RWPE1 (cell line): Measurements from ENCODE around the gene LGR6.
"Not testable (repeated sequence)": the region's sequence is repeated elsewhere in the genome, so short reads cannot be mapped to it uniquely, and the experiment has no call there.

ENCODE experiments used
- CTCF ChIA-PET: fragments of 350-600 bp; sonication (Branson Sonifier 250); formaldehyde crosslinking; extraction: SDS; loops from one replicate; lab custom pipeline; 2021; lab: Yijun Ruan, JAX
- POLR2A ChIA-PET: fragments of 400-600 bp; formaldehyde crosslinking; extraction: SDS; loops from one replicate; lab custom pipeline; 2020; ENCODE audit warnings: antibody characterized with exemption; ENCODE audit not compliant: low non-redundant PET; lab: Yijun Ruan, JAX
- DNase-seq: peaks from one replicate; pipeline ENCODE4 v3.0.0; 2012; ENCODE audit warnings: low spot score
- H3K27ac ChIP-seq: fragments of 450-650 bp; 2 replicates; pipeline ENCODE4 v1.5.1; 2017
- CTCF ChIP-seq: fragments of 450-650 bp; conservative IDR thresholded peaks from 2 replicates; pipeline ENCODE4 v1.5.1; 2017; ENCODE audit warnings: low read depth, mild to moderate bottlenecking

Gene LGR6

GRCh38 chr1:202179828-202180750, 13.5 kb upstream of the LGR6 start:
- TF ChIP-seq CTCF: no peak
- no peak overlapping the region for H3K27ac ChIP-seq
- ChIA-PET CTCF (interaction anchor here (0.9 to 2.6 kb wide), 3 partner anchors 9 to 136 kb away, joined by 3 to 17 read pairs (median 9); no protein-coding TSS in a partner anchor), POLR2A (no interaction called here)
- no peak for DNase-seq

GRCh38 chr1:202180751-202181139, 12.9 kb upstream of the LGR6 start:
- POLR2A ChIA-PET, H3K27ac ChIP-seq, DNase-seq: not testable (repeated sequence)
- CTCF ChIA-PET: interaction anchor here (1.7 to 2.6 kb wide), 2 partner anchors 9 to 12 kb away, joined by 9 to 17 read pairs; no protein-coding TSS in a partner anchor

GRCh38 chr1:202181586-202181985, 12.0 kb upstream of the LGR6 start:
- POLR2A ChIA-PET: no interaction called here
- no peak for TF ChIP-seq CTCF
- CTCF ChIA-PET: no interaction called here
- H3K27ac ChIP-seq: no peak overlapping the region
- no peak for DNase-seq

GRCh38 chr1:202182040-202182877, 11.3 kb upstream of the LGR6 start:
- CTCF ChIA-PET: interaction anchor here (0.8 kb wide), 1 partner anchor 84 kb away, joined by 3 read pairs; no protein-coding TSS in a partner anchor

GRCh38 chr1:202184750-202185460, 8.7 kb upstream of the LGR6 start:
- peak; percentile 93 for DNase-seq
- TF ChIP-seq CTCF: peak; percentile 85
- no peak overlapping the region for H3K27ac ChIP-seq
- POLR2A ChIA-PET: no interaction called here
- CTCF ChIA-PET: interaction anchor here (0.6 to 3.4 kb wide), 21 partner anchors 9 to 998 kb away, joined by 3 to 22 read pairs (median 4); partner anchors contain the start of genes LGR6, PPP1R12B and UBE2T

More at GRCh38 chr1:202182040-202182877, 11.3 kb upstream of the LGR6 start:
- DNase-seq: no peak
- TF ChIP-seq CTCF: no peak
- no peak overlapping the region for H3K27ac ChIP-seq
- POLR2A ChIA-PET: no interaction called here

DNA sequence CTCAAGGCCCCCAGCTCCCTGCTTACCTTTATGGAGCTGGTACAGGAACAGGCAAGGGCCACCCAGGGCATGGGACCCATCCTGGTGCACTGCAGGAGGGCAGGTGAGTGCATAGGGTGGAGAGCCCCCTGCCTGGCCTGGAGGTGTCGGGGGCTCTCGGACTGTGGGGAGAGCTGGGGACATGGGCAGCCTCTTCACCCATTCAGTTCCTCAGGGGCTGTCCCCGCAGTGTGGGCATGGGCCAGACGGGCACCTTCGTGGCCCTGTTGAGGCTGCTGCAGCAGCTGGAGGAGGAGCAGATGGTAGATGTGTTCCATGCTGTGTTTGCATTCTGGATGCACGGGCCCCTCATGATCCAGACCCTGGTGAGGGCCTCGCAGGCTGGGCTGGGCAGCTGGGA, 7.3 kb upstream of the LGR6 start:
- H3K27ac ChIP-seq: no peak overlapping the region
- POLR2A ChIA-PET: no interaction called here
- DNase-seq: no peak
- no peak for TF ChIP-seq CTCF
- CTCF ChIA-PET: interaction anchor here (0.6 to 3.4 kb wide), 9 partner anchors 14 to 533 kb away, joined by 3 to 22 read pairs (median 3); no protein-coding TSS in a partner anchor
